Measurements from ENCODE around the gene SAMD1.

GRCh38 chr19:14061081-14061749 is 29.3 kb downstream of the SAMD1 start:
- TF ChIP-seq, protein P1, sequence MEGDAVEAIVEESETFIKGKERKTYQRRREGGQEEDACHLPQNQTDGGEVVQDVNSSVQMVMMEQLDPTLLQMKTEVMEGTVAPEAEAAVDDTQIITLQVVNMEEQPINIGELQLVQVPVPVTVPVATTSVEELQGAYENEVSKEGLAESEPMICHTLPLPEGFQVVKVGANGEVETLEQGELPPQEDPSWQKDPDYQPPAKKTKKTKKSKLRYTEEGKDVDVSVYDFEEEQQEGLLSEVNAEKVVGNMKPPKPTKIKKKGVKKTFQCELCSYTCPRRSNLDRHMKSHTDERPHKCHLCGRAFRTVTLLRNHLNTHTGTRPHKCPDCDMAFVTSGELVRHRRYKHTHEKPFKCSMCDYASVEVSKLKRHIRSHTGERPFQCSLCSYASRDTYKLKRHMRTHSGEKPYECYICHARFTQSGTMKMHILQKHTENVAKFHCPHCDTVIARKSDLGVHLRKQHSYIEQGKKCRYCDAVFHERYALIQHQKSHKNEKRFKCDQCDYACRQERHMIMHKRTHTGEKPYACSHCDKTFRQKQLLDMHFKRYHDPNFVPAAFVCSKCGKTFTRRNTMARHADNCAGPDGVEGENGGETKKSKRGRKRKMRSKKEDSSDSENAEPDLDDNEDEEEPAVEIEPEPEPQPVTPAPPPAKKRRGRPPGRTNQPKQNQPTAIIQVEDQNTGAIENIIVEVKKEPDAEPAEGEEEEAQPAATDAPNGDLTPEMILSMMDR (conservative IDR thresholded peaks at IDR 0.05; ENCODE audit: low read length): no peak
- no peak for TF ChIP-seq EZH2phosphoT487 (IDR thresholded peaks at IDR 0.05; ENCODE audit: borderline replicate concordance, low read depth, low read length)
